Osteocyte (in vitro differentiated cells): ENCODE results near the gene FLOT1. TPM values are rescaled to one million over a fixed set of nuclear protein-coding genes. Genes with fewer than 3 reads are reported as not detected.
A peak's percentile ranks its signal among the peaks of the same experiment; 100 is the strongest.

Experiments used
- DNase-seq: peaks from one replicate; pipeline ENCODE4 v3.0.0; 2021; ENCODE audit warnings: mixed read lengths; ENCODE audit not compliant: unreplicated experiment; ENCODE audit errors: extremely low spot score
- H3K27ac Mint-ChIP-seq: one replicate; pipeline ENCODE4 v1.8.0; 2021; ENCODE audit warnings: mild to moderate bottlenecking, mixed read lengths; ENCODE audit not compliant: unreplicated experiment
- H3K27me3 Mint-ChIP-seq: one replicate; pipeline ENCODE4 v1.8.0; 2021; ENCODE audit warnings: mixed read lengths; ENCODE audit not compliant: unreplicated experiment
- H3K36me3 Mint-ChIP-seq: one replicate; pipeline ENCODE4 v1.8.0; 2021; ENCODE audit warnings: mixed read lengths; ENCODE audit not compliant: unreplicated experiment
- H3K4me1 Mint-ChIP-seq: one replicate; pipeline ENCODE4 v1.8.0; 2021; ENCODE audit warnings: mixed read lengths; ENCODE audit not compliant: unreplicated experiment
- H3K4me3 Mint-ChIP-seq: one replicate; pipeline ENCODE4 v1.8.0; 2021; ENCODE audit warnings: mild to moderate bottlenecking, moderate library complexity, mixed read lengths; ENCODE audit not compliant: unreplicated experiment
- H3K9me3 Mint-ChIP-seq: one replicate; pipeline ENCODE4 v1.8.0; 2021; ENCODE audit warnings: mixed read lengths; ENCODE audit not compliant: unreplicated experiment
- CTCF ChIP-seq: fragments of 200-600 bp; sonication (generic); IDR thresholded peaks from 2 replicates; pipeline ENCODE4 v1.5.0; 2021; ENCODE audit warnings: antibody characterized with exemption, mild to moderate bottlenecking, moderate library complexity
- total RNA-seq: library from RNA; stranded (reverse); gene quantifications from 2 replicates; pipeline ENCODE4 v1.2.1, GENCODE V29; 2021

Gene FLOT1
- total RNA-seq, 1 donor from 2014 or later = 88.1 TPM

- no peak overlapping the region for H3K4me3 Mint-ChIP-seq
- no peaks in the 10 kb centered on the region for H3K9me3 Mint-ChIP-seq
- peaks cover 49% of the 10 kb centered on the region for H3K36me3 Mint-ChIP-seq
- no peak for TF ChIP-seq CTCF
- DNase-seq = no peak
- no peak overlapping the region for H3K27ac Mint-ChIP-seq
- no peaks in the 10 kb centered on the region for H3K27me3 Mint-ChIP-seq
- peaks cover 12% of the 10 kb centered on the region for H3K4me1 Mint-ChIP-seq
These were observed 38.7 kb downstream of the FLOT1 start for GRCh38 chr6:30703821-30704220.

- no peak for TF ChIP-seq CTCF
- Mint-ChIP-seq H3K9me3 (no peaks in the 10 kb centered on the region), H3K27me3 (no peaks in the 10 kb centered on the region), H3K36me3 (peaks cover 43% of the 10 kb centered on the region), H3K4me1 (peaks cover 10% of the 10 kb centered on the region), H3K27ac (no peak overlapping the region), H3K4me3 (no peak overlapping the region)
- DNase-seq = no peak
These were observed 39.5 kb downstream of the FLOT1 start for GRCh38 chr6:30703011-30703410.

- Mint-ChIP-seq H3K27me3 (no peaks in the 10 kb centered on the region), H3K36me3 (peaks cover 35% of the 10 kb centered on the region), H3K9me3 (no peaks in the 10 kb centered on the region), H3K4me1 (peaks cover 7% of the 10 kb centered on the region), H3K4me3 (no peak overlapping the region), H3K27ac (no peak overlapping the region)
- no peak for TF ChIP-seq CTCF
- DNase-seq = no peak
These were observed 42.1 kb downstream of the FLOT1 start for GRCh38 chr6:30700340-30700739.

GRCh38 chr6:30696432-30696831 lies 46.1 kb downstream of the FLOT1 start:
- TF ChIP-seq CTCF = no peak
- Mint-ChIP-seq H3K27me3 (no peaks in the 10 kb centered on the region), H3K9me3 (no peaks in the 10 kb centered on the region), H3K27ac (no peak overlapping the region), H3K4me3 (no peak overlapping the region), H3K36me3 (peaks cover 6% of the 10 kb centered on the region), H3K4me1 (peaks cover 20% of the 10 kb centered on the region)
- DNase-seq = no peak

- no peaks in the 10 kb centered on the region for H3K27me3 Mint-ChIP-seq
- H3K4me1 Mint-ChIP-seq = peaks cover 54% of the 10 kb centered on the region
- no peak for DNase-seq
- H3K36me3 Mint-ChIP-seq = no peaks in the 10 kb centered on the region
- peak overlapping the region; percentile 90 for H3K4me3 Mint-ChIP-seq
- H3K9me3 Mint-ChIP-seq = no peaks in the 10 kb centered on the region
- H3K27ac Mint-ChIP-seq = peak overlapping the region; percentile 93
- TF ChIP-seq CTCF = no peak
These were observed 51.2 kb downstream of the FLOT1 start for GRCh38 chr6:30691208-30691847.
